ENCODE results near the gene LRRN4.

Gene LRRN4

GRCh38 chr20:6053776-6054688 is at the start of gene LRRN4:
LRRN4 (minus strand) TSS chr20:6054060; CDS start chr20:6052799, 1,261 bp downstream.
- DNase-seq: no peak

GRCh38 chr20:6103301-6103700 is 49.4 kb upstream of the LRRN4 start:
- DNase-seq: no peak

DNA sequence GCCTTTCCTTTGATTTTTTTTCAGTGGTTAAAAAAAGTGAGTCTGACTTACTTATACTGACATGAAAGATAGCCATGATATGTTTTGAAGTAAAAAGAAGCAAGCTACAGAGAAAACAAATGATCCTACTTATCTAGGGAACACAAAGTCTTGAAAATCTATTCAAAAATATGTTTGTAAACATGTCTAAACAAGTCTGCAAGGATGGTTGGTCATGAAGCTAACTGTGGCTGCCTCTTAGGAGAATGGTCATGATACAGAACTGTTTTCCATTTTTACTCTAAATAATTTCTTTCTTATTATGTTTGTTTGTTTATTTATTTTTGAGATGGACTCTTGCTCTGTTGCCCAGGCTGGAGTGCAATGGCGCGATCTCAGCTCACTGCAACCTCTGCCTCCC is 47.5 kb upstream of the LRRN4 start:
- DNase-seq: no peak

DNA sequence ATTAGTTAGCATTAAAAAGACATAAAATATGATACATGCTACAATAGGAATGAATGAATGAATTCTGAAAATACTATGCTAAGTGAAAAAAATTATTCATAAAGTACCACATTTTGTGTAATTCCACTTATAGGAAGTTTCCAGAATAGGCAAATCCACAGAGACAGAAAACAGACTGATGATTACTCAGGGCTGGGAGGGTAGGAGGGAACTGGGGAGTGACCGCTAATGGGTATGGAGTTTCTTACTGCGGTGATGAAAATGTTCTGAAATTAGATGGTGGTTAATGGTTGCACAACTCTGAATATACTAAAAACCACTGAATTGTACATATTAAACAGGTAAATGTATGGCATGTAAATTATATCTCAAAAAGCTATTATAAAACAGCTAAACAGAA is 46.4 kb upstream of the LRRN4 start:
- DNase-seq: no peak

- DNase-seq: no peak
Measured at GRCh38 chr20:6099819-6100218, 46.0 kb upstream of the LRRN4 start.

DNA sequence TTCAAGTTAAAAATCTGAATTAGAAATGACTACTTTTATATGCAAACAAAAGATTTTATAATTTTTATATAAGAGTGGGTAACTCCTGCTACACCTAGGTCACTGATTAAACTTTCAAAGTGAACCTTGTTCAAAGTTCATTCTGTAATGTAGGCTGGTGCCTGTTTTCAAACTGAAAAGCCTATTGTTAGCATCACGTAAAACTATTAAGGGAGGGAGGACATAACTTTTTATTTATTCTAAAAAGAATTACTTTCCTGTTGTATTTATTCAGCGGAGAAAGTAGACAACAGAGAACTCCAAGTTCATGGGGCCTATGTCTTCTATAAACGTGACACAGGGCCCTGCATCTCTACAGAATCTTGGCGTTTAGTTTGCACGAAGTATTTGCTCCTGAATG is 41.5 kb upstream of the LRRN4 start:
- DNase-seq: no peak

DNA sequence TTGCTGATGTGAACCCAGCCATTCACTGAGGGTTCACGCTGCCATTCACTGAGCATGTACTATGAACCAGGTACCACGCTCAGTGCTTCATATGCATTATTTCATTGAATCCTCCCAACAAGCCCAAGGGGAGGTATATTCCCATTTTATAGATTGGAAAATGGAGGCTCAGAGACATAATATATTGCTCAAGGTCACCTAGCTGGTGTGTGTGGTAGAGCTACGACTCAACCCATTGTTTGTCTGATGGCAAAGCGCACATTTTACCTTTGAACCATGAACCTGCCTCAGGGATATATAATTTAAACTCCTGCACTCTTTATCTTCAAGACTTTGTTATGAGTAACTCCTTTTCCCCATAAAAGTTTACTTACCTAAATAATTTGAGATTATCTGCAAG is 40.7 kb upstream of the LRRN4 start:
- no peak for DNase-seq

DNA sequence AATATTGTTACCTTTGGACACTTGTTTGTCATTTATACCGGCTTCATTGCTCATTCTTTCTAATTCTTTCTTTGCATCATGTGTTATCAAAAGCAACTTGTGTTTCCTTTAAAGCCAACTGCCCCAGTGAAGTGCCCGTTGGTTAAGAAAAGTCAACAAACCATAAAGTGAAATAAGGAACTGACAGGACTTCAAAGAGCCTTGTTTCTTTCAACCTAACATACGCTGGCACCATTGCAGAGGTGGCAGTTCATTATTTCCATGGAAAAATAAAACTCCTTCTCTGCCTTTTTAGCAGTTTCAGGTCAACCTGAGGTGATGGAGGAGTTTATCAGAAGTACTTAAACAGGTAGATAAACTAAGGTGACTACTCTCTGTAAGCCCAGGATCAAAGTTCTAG is 40.2 kb upstream of the LRRN4 start:
- no peak for DNase-seq

GRCh38 chr20:6091661-6092060 is 37.8 kb upstream of the LRRN4 start:
- no peak for DNase-seq

DNA sequence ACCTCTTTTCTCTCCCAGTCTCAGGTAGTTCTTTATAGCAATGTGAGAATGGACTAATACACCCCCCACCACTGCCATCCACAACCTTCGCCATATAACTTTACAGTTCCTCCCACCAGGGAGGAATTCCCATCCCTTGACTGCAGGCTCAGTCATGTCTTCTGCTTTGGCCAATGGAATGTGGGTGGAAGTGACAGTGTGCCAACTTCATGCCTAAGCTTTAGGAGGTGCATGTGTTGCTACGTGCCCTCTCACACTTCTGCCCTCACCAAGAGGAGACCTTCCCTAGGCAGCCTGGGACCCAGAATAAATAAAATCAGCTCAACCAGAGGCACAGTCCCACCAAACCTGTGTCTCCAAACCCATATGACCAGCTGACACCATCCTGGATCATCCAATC is 33.0 kb upstream of the LRRN4 start:
- no peak for DNase-seq

DNA sequence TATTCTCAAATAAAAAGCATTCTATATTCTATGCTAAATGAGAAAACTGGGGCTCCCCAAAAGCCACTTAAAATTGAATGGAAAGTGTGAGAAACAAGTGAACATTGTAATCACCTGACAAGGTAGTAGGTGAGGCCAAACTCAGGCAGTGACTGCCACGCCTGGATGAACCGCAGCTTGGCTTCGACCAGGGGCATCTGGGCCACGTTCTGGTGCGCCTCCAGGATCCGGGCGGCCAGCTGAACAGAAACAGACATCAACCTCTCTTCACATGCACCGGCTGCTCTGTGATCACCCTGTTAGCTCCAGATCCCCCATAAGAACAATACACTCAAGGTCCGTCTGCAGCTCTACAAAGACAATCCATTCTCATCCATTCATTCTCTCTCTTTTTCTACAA is 30.1 kb upstream of the LRRN4 start:
- no peak for DNase-seq

- no peak for DNase-seq
Measured at GRCh38 chr20:6081236-6081635, 27.4 kb upstream of the LRRN4 start.

- DNase-seq: no peak
Measured at GRCh38 chr20:6079016-6079415, 25.2 kb upstream of the LRRN4 start.

DNA sequence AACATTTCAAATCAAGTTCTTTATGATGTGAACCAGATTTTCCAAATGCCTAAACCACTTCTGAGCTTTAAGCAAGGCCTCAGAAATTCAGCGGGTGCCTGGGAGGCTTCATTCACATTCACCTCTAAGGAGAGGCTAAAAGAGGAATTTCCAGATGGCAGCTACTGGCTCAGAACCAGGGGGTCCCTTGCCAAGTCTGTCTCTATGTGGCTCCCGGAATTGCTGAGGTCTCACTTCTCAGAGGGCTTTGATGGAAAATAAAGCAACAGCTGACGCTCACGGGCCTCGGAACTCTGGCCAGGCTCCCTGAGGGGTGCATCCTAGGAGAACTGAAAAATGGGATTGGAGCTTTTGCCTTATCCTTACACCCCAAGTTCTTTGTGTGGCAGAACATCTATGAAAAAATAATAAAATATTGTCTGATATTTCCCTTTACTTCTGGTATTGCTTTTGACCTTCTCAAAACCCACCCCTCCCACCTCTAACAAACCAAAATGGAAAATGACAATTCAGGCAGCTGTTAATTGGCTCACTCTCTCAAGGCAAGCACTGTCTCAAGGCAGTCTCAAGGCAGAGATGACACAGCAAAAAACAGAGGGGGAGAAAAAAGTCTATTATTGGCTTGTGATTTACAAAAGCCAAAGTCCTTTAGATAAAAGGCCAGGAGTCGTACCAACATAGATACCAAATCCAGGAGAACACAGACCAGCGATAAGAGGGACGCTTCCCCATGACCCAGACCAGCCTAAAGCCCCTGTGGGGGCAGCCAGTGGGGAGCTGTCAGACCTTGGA is 21.8 kb upstream of the LRRN4 start:
- no peak for DNase-seq

DNA sequence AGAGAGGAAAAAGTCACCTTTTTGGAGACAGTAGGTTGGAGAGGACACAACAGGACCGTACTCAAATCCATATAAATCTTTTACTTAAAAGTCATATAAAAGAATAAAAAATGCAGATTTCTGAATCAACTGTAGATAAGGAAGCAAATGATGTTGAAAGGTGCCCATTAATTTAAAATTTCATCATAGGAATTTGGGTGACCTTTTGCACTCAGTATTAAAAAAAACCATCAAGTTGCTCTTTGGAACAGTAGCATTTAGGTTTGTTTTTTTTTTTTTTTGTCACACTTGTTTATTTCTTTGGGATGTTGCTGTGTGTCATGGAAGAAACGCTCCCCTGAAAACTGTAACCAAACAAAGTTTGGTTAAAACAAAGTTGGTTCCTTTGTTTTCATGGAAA is 20.9 kb upstream of the LRRN4 start:
- DNase-seq: no peak

DNA sequence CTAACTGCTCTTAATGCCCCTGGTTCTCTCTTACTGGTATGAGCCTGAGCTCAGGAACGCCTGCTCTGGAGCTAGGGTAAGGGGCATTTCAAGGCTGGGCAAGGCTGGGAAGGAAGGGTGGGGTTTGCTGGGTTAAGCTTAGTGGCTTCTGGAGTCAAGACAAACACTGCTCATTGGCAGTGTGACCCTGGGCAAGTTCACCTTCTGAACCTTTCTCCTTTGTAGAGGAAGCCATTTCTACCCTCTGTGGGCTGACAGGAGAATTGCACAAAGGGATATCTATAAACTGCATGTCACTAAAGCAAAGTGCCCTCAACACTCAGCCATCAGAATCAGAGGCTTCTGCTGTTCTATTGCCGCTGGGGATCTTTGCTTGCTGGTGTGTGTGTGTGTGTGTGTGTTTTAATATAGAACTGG is 20.3 kb upstream of the LRRN4 start:
- DNase-seq: peak; percentile 17

DNA sequence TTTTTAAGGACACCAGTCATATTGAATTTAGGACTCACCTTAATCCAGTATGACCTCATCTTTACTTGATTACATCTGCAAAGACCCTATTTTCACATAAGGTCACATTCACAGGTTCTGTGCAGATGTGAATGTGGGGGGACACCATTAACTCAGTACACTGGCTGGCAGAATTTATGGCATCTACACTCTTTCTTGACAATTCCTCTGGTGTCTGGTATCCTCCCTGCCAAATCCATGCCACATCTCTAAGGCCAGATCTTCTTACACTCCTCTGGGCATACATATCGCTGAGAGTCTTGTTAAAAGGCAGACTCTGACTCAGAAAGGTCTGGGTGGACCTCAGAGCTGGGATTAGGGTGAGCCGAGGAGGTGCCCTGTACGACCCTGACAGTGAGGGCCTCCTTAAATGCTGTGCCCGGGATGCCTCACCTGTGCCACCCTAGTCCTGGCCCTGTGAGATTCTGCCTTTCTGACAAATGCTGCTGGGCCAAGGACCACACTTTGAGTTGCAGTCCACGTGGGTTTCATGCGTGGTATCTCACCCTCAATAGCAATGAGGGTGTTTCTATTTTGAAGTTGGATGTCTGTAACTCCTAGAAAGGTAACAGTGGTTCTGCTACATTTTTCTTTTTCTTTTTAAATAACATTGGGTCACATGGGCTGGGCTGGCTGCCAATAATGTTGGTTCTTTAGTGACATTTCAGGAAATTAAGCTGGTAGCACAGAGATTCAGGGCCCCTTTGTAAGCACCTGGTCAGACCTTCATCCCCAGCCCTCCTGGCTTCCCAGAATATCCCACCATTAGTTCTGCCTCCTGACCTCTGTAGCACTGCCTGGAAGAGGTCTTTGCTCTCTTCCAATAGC is 17.2 kb upstream of the LRRN4 start:
- no peak for DNase-seq

- no peak for DNase-seq
Measured at GRCh38 chr20:6069669-6070068, 15.8 kb upstream of the LRRN4 start.

DNA sequence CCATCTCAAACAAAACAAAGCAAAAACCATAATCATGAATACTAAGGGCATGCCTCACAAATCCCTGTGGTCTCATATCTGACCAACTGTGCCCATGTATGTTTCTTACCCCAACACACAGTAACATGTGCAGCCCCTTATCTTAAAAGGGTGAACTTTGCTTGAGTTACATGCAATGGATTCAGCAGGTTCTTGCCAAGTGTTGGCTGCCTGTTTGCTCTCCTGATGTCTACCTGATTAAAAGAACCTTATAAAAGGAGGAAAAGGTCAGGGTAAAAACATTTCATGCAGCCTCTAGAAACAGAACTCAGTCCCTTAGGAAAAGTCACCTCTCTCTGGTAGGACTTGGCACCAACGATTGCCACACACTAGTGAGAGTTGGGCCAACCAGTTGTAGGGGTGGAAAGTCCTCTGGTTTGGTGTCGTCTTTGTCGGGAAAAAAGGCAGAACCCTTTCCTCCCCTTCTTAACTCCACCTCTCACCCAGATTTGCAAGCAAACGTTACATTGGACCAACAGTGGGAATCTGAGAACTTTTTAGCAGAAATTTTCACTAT is 14.0 kb upstream of the LRRN4 start:
- no peak for DNase-seq

DNA sequence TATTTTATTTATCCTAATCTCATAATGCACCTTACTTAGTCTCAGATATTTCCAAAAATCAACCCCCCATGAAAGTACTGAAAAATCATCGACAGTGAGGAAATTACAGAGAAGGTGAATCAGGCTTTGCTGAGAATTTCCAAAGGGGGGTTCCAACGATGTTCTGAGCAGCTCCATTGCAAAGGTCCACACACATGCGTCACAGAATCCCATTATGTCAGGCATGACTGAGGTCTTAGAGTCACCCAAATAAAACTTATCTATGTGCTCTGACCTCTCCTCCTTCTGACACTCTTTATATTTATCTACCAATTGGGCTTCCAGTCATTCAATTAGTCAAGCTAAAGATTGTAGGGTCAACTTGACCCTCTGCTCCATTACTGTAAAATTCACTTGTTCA is 12.7 kb upstream of the LRRN4 start:
- DNase-seq: no peak

DNA sequence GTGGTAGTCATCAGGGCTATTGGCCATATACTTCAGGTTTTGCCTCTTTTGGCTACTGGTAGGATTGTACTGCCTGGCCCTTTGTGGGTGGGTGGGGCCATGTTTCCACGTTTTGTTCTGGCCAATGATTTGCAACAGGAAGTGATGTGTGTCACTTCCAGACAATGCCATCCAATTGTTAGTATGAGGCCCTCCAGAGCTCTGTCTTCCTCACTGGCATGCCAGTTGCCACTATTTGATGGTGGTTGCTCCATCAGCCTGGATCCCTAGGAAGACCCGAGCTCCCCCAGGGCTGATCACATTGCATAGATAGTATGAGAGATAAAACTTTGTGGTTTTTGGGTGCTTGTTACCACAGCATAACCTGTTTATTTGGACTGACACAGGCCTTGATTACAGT is 7.7 kb upstream of the LRRN4 start:
- no peak for DNase-seq

GRCh38 chr20:6060213-6060612 is 6.4 kb upstream of the LRRN4 start:
- no peak for DNase-seq

Measured in KG1 (cell line).